Right forelimb (tissue), 1 donor: ENCODE measurements around the gene TMEM80.

Experiments
- DNase-seq: peaks from one replicate; pipeline ENCODE4 v3.0.0-alpha.2; 2018

Gene TMEM80

GRCh38 chr11:748007-748359 lies 52.4 kb downstream of the TMEM80 start:
- DNase-seq, result no peak

- DNase-seq, result no peak
Measured at GRCh38 chr11:749731-750130, 54.1 kb downstream of the TMEM80 start.
